GM12874 (cell line): Measurements from ENCODE around the gene ZER1.

Experiments
- TF ChIP-seq, protein P1 (sequence below): IDR thresholded peaks from 2 replicates; pipeline ENCODE4 v1.5.1; 2011; ENCODE audit warnings: low read depth, mild to moderate bottlenecking, control low read depth, low read length, moderate library complexity; ENCODE audit not compliant: insufficient read depth

The ZER1 gene

DNA sequence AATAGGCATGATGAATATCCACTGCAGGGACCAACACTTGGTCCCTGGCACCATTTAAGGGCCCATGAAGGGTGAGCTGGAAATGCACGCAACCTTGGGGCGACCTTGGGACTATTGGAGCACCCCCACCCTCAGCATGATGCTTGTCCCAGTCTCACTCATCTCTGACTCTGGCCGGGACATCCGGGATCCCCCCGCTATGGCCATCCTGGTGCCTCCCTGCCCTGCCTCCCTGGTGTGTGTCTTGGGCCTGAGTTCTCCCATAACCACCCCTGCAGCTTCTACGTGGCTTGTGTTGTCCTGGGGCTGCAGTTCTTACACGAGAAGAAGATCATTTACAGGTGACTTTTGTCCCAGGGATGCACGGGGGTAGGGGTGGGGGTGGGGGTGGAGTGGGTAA, 53.7 kb downstream of the ZER1 start:
- TF ChIP-seq, protein P1, sequence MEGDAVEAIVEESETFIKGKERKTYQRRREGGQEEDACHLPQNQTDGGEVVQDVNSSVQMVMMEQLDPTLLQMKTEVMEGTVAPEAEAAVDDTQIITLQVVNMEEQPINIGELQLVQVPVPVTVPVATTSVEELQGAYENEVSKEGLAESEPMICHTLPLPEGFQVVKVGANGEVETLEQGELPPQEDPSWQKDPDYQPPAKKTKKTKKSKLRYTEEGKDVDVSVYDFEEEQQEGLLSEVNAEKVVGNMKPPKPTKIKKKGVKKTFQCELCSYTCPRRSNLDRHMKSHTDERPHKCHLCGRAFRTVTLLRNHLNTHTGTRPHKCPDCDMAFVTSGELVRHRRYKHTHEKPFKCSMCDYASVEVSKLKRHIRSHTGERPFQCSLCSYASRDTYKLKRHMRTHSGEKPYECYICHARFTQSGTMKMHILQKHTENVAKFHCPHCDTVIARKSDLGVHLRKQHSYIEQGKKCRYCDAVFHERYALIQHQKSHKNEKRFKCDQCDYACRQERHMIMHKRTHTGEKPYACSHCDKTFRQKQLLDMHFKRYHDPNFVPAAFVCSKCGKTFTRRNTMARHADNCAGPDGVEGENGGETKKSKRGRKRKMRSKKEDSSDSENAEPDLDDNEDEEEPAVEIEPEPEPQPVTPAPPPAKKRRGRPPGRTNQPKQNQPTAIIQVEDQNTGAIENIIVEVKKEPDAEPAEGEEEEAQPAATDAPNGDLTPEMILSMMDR = no peak

DNA sequence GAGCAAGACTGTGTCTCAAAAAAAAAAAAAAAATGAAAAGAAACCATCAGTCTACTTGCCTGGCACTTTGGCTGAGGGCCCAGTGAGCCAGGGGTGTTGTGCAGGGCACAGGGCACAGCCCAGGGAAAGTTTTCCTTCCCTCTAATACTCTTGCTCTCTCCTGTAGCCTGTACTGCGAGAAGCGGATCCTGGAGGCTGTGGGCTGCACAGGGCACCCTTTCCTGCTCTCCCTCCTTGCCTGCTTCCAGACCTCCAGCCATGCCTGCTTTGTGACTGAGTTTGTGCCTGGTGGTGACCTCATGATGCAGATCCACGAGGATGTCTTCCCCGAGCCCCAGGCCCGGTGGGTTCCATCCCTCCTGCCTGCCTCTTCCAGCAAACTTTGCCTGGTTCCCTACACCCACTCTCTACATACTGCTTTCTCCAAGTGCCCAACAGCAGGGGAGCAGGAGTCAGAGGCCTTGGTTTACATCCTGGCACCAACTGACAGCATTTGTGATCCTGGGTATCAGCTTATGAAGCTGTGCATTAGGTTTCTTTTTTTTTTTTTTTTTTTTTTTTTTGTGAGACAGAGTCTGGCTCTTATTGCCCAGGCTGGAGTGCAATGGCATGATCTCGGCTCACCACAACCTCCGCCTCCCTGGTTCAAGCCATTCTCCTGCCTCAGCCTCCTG, 55.0 kb downstream of the ZER1 start:
- TF ChIP-seq, protein P1 = no peak

- TF ChIP-seq, protein P1 = no peak
Measured at GRCh38 chr9:128715436-128715750, 56.3 kb downstream of the ZER1 start.

GRCh38 chr9:128714586-128715435, 56.9 kb downstream of the ZER1 start:
- TF ChIP-seq, protein P1 = no peak

DNA sequence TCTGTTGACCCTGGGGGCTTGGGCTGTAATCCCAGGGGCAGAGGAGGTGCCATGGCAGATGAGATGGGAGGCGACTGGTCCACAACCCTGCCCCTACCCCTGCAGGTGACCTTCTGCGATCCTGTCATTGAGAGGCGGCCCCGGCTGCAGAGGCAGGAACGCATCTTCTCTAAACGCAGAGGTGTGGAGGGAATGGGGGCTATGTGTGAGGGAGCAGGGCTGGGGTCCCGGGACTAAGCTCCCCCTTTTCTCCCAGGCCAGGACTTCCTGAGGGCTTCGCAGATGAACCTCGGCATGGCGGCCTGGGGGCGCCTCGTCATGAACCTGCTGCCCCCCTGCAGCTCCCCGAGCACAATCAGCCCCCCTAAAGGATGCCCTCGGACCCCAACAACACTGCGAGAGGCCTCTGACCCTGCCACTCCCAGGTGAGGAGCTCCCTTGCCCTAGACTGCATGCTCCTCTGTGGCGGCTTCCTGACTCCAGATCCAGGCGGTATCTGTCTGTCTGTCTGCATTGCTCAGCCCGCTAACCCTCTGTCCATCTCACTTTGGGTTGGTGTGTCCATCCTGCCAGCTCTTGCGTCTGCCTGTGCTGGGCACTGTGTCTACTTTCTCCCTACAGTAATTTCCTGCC, 57.7 kb downstream of the ZER1 start:
- TF ChIP-seq, protein P1 = no peak

GRCh38 chr9:128713411-128713780, 58.3 kb downstream of the ZER1 start:
- TF ChIP-seq, protein P1 = no peak
